ENCODE data around the gene RFX4.

The RFX4 gene

DNA sequence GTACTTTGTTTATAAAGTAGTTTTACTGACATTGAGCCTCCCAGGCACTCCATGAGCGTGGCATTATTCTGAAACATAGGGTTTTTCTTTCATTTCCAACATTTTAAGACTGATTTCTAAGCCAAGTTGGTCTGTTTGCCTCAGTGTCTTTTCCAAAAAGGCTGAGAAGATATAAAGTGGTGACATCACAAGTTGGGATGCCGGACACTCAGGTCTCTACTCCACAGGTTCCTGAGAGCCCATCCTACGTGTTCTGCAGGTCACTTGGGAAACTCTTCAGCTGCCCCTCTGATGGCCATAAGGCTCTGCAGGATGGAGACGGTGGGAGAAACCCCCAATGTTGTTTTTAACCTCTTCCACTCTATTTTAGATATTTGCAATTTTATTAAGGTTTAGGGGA lies 6.0 kb downstream of the RFX4 start:
- H3K36me3 ChIP-seq (ENCODE audit: control insufficient read depth, insufficient read depth, low read length), result no peaks in the 10 kb centered on the region
- DNase-seq, result no peak
- peaks cover 4% of the 10 kb centered on the region for H3K4me1 ChIP-seq (ENCODE audit: control insufficient read depth, insufficient read depth, low read length, poor library complexity, severe bottlenecking)
- H3K9me3 ChIP-seq (ENCODE audit: control insufficient read depth, low read length), result no peaks in the 10 kb centered on the region
- H3K27me3 ChIP-seq (replicated peaks; ENCODE audit: control insufficient read depth, insufficient read depth, low read length, poor library complexity, severe bottlenecking), result peaks cover 31% of the 10 kb centered on the region
- no peak overlapping the region for H3K27ac ChIP-seq (ENCODE audit: insufficient read depth, low read length, poor library complexity, severe bottlenecking)
- H3K4me3 ChIP-seq (ENCODE audit: insufficient read depth, low read depth, low read length, poor library complexity, severe bottlenecking), result no peak overlapping the region

GRCh38 chr12:106590601-106591000 lies 7.8 kb downstream of the RFX4 start:
- Histone ChIP-seq H3K27ac (ENCODE audit: insufficient read depth, low read length, poor library complexity, severe bottlenecking) (no peak overlapping the region), H3K9me3 (ENCODE audit: control insufficient read depth, low read length) (no peaks in the 10 kb centered on the region), H3K27me3 (replicated peaks; ENCODE audit: control insufficient read depth, insufficient read depth, low read length, poor library complexity, severe bottlenecking) (peaks cover 24% of the 10 kb centered on the region), H3K4me3 (ENCODE audit: insufficient read depth, low read depth, low read length, poor library complexity, severe bottlenecking) (no peak overlapping the region), H3K36me3 (ENCODE audit: control insufficient read depth, insufficient read depth, low read length) (no peaks in the 10 kb centered on the region), H3K4me1 (ENCODE audit: control insufficient read depth, insufficient read depth, low read length, poor library complexity, severe bottlenecking) (no peaks in the 10 kb centered on the region)
- no peak for DNase-seq

DNA sequence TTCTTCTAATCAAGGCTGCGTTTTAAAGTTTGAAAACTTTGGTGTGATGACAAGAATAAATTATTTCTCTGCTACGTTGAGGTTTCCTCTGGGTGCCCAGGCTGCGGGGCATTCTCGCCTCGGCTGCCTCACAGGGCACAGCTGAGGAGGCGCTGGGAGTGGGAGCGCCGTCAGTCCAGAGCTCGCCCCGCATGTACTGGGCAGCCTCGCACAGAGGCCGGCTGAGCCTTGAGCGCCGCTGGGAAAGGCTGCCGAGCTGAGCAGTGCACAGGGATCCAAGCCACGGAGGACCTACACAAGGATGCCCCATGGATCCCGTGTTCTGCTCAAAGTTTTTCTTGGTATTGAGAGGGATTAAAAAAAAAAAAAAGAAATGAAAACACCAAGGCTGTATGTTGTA lies 11.6 kb downstream of the RFX4 start:
- H3K4me1 ChIP-seq (ENCODE audit: control insufficient read depth, insufficient read depth, low read length, poor library complexity, severe bottlenecking), result no peaks in the 10 kb centered on the region
- H3K36me3 ChIP-seq (ENCODE audit: control insufficient read depth, insufficient read depth, low read length), result no peaks in the 10 kb centered on the region
- peaks cover 5% of the 10 kb centered on the region for H3K27me3 ChIP-seq (replicated peaks; ENCODE audit: control insufficient read depth, insufficient read depth, low read length, poor library complexity, severe bottlenecking)
- no peak overlapping the region for H3K4me3 ChIP-seq (ENCODE audit: insufficient read depth, low read depth, low read length, poor library complexity, severe bottlenecking)
- no peak for DNase-seq
- no peak overlapping the region for H3K27ac ChIP-seq (ENCODE audit: insufficient read depth, low read length, poor library complexity, severe bottlenecking)
- H3K9me3 ChIP-seq (ENCODE audit: control insufficient read depth, low read length), result no peaks in the 10 kb centered on the region

DNA sequence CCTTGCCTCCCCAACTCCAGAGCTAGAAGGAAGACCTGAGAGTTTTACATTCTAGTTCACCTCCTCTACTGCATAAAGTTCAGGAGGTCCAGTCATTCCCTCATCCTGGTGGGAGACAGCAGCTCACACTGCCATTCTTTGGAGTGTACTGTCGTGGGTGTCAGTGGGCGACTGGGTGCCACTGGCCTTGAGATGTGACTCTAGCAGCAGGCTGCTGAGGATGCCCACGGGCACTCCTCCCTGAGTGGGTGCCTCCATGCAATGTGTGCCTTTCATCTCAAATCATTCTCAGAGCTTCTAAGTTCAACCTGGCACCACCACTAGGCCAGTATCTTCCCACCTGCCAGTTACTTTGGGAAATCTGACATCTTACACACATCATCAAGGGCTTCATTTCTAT lies 12.5 kb downstream of the RFX4 start:
- Histone ChIP-seq H3K4me1 (ENCODE audit: control insufficient read depth, insufficient read depth, low read length, poor library complexity, severe bottlenecking) (no peaks in the 10 kb centered on the region), H3K27ac (ENCODE audit: insufficient read depth, low read length, poor library complexity, severe bottlenecking) (no peak overlapping the region), H3K36me3 (ENCODE audit: control insufficient read depth, insufficient read depth, low read length) (no peaks in the 10 kb centered on the region), H3K27me3 (replicated peaks; ENCODE audit: control insufficient read depth, insufficient read depth, low read length, poor library complexity, severe bottlenecking) (peaks cover 5% of the 10 kb centered on the region), H3K4me3 (ENCODE audit: insufficient read depth, low read depth, low read length, poor library complexity, severe bottlenecking) (no peak overlapping the region), H3K9me3 (ENCODE audit: control insufficient read depth, low read length) (no peaks in the 10 kb centered on the region)
- no peak for DNase-seq

DNA sequence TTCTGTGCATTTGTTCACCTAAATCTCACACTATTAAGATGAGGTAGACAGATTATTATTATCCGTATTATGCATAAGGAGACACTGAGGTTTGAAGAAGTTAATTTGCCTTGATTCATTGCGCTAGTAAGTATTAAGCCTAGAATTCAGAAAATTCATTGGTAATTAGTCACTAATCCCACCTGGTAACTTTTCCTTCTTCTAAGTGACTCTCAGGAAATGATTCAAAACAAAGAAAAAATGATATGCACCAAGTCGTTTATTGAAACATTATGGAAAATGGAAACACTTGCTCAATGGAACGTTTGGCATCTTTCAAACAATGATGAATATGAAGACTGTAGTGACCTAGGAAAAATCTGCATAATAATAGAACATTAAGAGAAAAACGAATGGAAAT lies 15.2 kb downstream of the RFX4 start:
- Histone ChIP-seq H3K9me3 (ENCODE audit: control insufficient read depth, low read length) (no peaks in the 10 kb centered on the region), H3K4me3 (ENCODE audit: insufficient read depth, low read depth, low read length, poor library complexity, severe bottlenecking) (no peak overlapping the region), H3K4me1 (ENCODE audit: control insufficient read depth, insufficient read depth, low read length, poor library complexity, severe bottlenecking) (no peaks in the 10 kb centered on the region), H3K27ac (ENCODE audit: insufficient read depth, low read length, poor library complexity, severe bottlenecking) (no peak overlapping the region), H3K27me3 (replicated peaks; ENCODE audit: control insufficient read depth, insufficient read depth, low read length, poor library complexity, severe bottlenecking) (no peaks in the 10 kb centered on the region), H3K36me3 (ENCODE audit: control insufficient read depth, insufficient read depth, low read length) (no peaks in the 10 kb centered on the region)
- no peak for DNase-seq

DNA sequence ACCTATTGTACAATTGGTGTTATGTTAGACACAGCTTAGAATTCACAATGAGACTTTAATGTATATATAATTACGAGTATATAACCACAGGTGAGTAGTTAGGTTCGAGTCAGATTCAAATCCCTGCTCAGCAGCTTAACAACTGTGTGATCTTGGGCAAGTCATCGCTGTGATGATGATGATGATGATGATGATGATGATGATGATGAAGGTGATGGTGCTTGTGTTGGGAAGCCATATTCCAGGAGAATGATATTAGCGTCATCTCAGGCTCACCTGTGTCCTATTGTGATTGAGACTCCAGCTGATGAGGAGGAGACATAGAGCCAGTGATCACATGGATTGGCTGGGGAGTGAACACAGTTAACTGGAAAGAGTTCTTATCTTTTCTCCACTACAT lies 16.5 kb downstream of the RFX4 start:
- H3K36me3 ChIP-seq (ENCODE audit: control insufficient read depth, insufficient read depth, low read length), result no peaks in the 10 kb centered on the region
- DNase-seq, result no peak
- no peaks in the 10 kb centered on the region for H3K9me3 ChIP-seq (ENCODE audit: control insufficient read depth, low read length)
- H3K4me3 ChIP-seq (ENCODE audit: insufficient read depth, low read depth, low read length, poor library complexity, severe bottlenecking), result no peak overlapping the region
- H3K27ac ChIP-seq (ENCODE audit: insufficient read depth, low read length, poor library complexity, severe bottlenecking), result no peak overlapping the region
- no peaks in the 10 kb centered on the region for H3K4me1 ChIP-seq (ENCODE audit: control insufficient read depth, insufficient read depth, low read length, poor library complexity, severe bottlenecking)
- no peaks in the 10 kb centered on the region for H3K27me3 ChIP-seq (replicated peaks; ENCODE audit: control insufficient read depth, insufficient read depth, low read length, poor library complexity, severe bottlenecking)

DNA sequence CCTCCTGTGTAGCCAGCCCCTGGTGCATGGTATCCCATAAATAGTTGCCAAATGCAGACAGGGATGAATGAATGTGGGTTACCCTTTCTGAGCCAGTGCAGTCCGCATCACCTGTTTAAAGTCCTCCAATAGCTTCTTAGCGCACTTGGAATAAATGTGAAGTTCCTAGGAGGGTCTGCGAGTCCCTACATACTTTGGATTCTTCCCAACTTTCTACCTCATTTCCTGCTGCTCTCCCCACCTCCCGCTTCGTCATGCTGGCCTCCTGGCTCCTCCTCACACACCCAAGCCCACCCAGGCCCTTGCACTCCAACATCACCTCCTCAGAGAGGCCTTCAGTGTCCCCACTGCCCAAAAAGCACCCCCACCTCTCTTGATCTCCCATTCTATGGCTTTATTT lies 17.7 kb downstream of the RFX4 start:
- H3K27ac ChIP-seq (ENCODE audit: insufficient read depth, low read length, poor library complexity, severe bottlenecking), result no peak overlapping the region
- no peaks in the 10 kb centered on the region for H3K36me3 ChIP-seq (ENCODE audit: control insufficient read depth, insufficient read depth, low read length)
- H3K4me1 ChIP-seq (ENCODE audit: control insufficient read depth, insufficient read depth, low read length, poor library complexity, severe bottlenecking), result no peaks in the 10 kb centered on the region
- no peak for DNase-seq
- H3K4me3 ChIP-seq (ENCODE audit: insufficient read depth, low read depth, low read length, poor library complexity, severe bottlenecking), result no peak overlapping the region
- no peaks in the 10 kb centered on the region for H3K27me3 ChIP-seq (replicated peaks; ENCODE audit: control insufficient read depth, insufficient read depth, low read length, poor library complexity, severe bottlenecking)
- H3K9me3 ChIP-seq (ENCODE audit: control insufficient read depth, low read length), result no peaks in the 10 kb centered on the region

- no peak for DNase-seq
- H3K27me3 ChIP-seq (replicated peaks; ENCODE audit: control insufficient read depth, insufficient read depth, low read length, poor library complexity, severe bottlenecking), result no peaks in the 10 kb centered on the region
- no peak overlapping the region for H3K4me3 ChIP-seq (ENCODE audit: insufficient read depth, low read depth, low read length, poor library complexity, severe bottlenecking)
- no peaks in the 10 kb centered on the region for H3K4me1 ChIP-seq (ENCODE audit: control insufficient read depth, insufficient read depth, low read length, poor library complexity, severe bottlenecking)
- no peak overlapping the region for H3K27ac ChIP-seq (ENCODE audit: insufficient read depth, low read length, poor library complexity, severe bottlenecking)
- H3K36me3 ChIP-seq (ENCODE audit: control insufficient read depth, insufficient read depth, low read length), result no peaks in the 10 kb centered on the region
- H3K9me3 ChIP-seq (ENCODE audit: control insufficient read depth, low read length), result no peaks in the 10 kb centered on the region
Measured at GRCh38 chr12:106601031-106601430, 18.2 kb downstream of the RFX4 start.

GRCh38 chr12:106601496-106601895 lies 18.7 kb downstream of the RFX4 start:
- no peak overlapping the region for H3K4me3 ChIP-seq (ENCODE audit: insufficient read depth, low read depth, low read length, poor library complexity, severe bottlenecking)
- no peaks in the 10 kb centered on the region for H3K27me3 ChIP-seq (replicated peaks; ENCODE audit: control insufficient read depth, insufficient read depth, low read length, poor library complexity, severe bottlenecking)
- H3K9me3 ChIP-seq (ENCODE audit: control insufficient read depth, low read length), result no peaks in the 10 kb centered on the region

GRCh38 chr12:106602076-106602475 lies 19.3 kb downstream of the RFX4 start:
- Histone ChIP-seq H3K27me3 (replicated peaks; ENCODE audit: control insufficient read depth, insufficient read depth, low read length, poor library complexity, severe bottlenecking) (no peaks in the 10 kb centered on the region), H3K4me1 (ENCODE audit: control insufficient read depth, insufficient read depth, low read length, poor library complexity, severe bottlenecking) (no peaks in the 10 kb centered on the region), H3K36me3 (ENCODE audit: control insufficient read depth, insufficient read depth, low read length) (no peaks in the 10 kb centered on the region), H3K9me3 (ENCODE audit: control insufficient read depth, low read length) (no peaks in the 10 kb centered on the region), H3K4me3 (ENCODE audit: insufficient read depth, low read depth, low read length, poor library complexity, severe bottlenecking) (no peak overlapping the region), H3K27ac (ENCODE audit: insufficient read depth, low read length, poor library complexity, severe bottlenecking) (no peak overlapping the region)
- no peak for DNase-seq

More at GRCh38 chr12:106601496-106601895, 18.7 kb downstream of the RFX4 start:
- no peaks in the 10 kb centered on the region for H3K4me1 ChIP-seq (ENCODE audit: control insufficient read depth, insufficient read depth, low read length, poor library complexity, severe bottlenecking)
- H3K27ac ChIP-seq (ENCODE audit: insufficient read depth, low read length, poor library complexity, severe bottlenecking), result no peak overlapping the region
- H3K36me3 ChIP-seq (ENCODE audit: control insufficient read depth, insufficient read depth, low read length), result no peaks in the 10 kb centered on the region
- no peak for DNase-seq

GRCh38 chr12:106605254-106605653 lies 22.4 kb downstream of the RFX4 start:
- H3K27me3 ChIP-seq (replicated peaks; ENCODE audit: control insufficient read depth, insufficient read depth, low read length, poor library complexity, severe bottlenecking), result no peaks in the 10 kb centered on the region
- no peak for DNase-seq
- H3K27ac ChIP-seq (ENCODE audit: insufficient read depth, low read length, poor library complexity, severe bottlenecking), result no peak overlapping the region
- H3K4me3 ChIP-seq (ENCODE audit: insufficient read depth, low read depth, low read length, poor library complexity, severe bottlenecking), result no peak overlapping the region
- no peaks in the 10 kb centered on the region for H3K4me1 ChIP-seq (ENCODE audit: control insufficient read depth, insufficient read depth, low read length, poor library complexity, severe bottlenecking)
- H3K9me3 ChIP-seq (ENCODE audit: control insufficient read depth, low read length), result no peaks in the 10 kb centered on the region
- H3K36me3 ChIP-seq (ENCODE audit: control insufficient read depth, insufficient read depth, low read length), result no peaks in the 10 kb centered on the region

All from effector memory CD4-positive, alpha-beta T cell (primary cell).